GM21786 (cell line): ENCODE measurements around the gene MAP3K19.
"Not testable (repeated sequence)": the region's sequence is repeated elsewhere in the genome, so short reads cannot be mapped to it uniquely, and the experiment has no call there.

ENCODE experiments used
- ATAC-seq: cut with Tn5 transposase; IDR thresholded peaks from one replicate; pipeline ENCODE4 v1.9.1; 2021; ENCODE audit not compliant: unreplicated experiment

The MAP3K19 gene

DNA sequence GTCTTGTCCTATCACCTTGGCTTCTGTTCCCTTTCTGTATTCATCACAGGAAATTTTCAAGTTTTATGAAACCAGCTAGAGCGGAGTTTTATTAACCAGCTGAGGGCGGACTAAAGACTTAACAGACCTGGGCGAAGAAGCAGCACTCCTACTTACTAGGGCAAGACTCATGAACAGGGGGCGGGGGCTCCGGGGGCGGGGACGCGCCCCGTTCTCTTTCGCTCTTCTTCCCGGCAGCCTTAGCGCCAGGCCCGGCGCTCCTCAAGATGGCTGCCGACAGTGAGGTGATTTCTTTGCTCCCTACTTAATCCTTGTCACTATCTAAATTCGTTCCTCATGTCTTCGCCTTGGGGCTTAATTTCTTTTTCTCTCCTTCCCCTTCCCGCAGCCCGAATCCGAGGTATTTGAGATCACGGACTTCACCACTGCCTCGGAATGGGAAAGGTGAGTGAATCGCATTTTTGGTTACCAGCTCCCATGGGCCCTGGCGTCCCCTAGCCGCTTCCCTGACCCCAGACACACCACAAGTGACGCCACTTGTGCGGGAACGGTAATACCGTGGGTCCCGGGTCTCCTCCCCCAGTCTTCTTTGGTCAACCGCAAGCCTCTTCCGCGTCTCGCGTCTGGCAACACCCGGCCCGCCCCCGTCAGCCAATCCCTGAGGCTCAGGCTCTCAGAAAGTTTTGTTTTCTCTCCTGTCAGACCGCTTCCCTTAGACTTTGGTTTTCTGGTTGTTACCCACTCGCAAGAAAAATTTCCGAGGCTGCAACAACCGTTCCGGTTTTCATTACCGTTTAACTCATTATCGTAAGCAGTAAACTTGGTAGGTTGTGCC is 5.0 kb upstream of the MAP3K19 start, which contains the start of gene RAB3GAP1:
RAB3GAP1 (plus strand) TSS at position 251 of the 835 bp plus-strand sequence; CDS start at position 267, 16 bp downstream.
- ATAC-seq, result peak; percentile 74

DNA sequence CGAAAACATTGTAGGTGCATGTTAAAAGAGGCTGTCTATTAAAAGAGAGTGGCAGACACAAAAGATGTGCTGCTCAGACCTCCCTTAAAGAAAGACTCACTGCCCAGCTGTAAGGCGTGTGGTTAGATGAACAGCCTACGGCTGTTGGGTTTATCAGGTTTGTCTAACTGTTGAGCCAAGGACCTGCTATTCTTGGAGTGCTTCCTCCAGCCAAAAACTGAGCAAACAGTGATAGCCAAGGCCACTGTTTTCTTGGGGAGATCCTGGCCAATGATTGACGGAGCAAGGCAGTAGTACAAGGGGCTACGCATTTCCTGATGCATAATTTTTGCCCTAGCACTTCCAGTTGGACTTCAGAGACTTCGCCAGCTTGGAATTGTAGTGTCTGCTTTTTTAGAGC is 3.4 kb upstream of the MAP3K19 start:
- ATAC-seq, result no peak

DNA sequence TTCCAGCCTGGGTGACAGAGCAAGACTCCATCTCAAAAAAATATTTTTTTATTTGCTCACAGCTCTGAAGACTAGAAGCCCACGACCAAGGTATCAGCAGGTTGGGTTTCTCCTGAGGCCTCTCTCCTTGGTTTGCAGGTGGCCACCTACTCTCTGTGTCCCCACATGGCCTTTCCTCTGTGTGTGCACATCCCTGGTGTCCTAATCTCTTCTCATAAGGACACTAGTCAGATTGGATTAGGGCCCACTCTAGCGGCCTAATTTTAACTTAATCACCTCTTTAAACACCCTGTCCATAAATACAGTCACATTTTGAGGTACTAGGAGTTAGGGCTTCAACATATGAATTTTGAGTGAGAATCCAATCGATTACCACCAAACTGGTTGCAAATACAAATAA is 2.9 kb upstream of the MAP3K19 start:
- ATAC-seq, result no peak

DNA sequence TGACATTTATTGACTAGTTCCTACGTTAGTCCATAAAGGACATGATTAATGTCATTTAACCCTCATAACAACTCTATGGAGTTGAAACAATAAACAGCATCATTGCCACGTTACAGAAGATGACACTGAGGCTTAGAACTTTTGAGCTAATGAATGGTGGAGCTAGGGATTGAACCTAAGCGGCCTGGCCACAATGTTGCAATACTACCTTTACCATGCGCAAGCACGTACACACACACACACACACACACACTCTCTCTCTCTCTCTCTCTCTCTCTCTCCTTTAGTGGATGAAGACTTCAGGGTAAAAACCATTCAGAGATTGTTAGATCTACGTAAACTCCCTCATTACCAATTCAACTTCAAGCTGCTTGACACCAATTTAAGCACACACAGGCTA is 875 bp upstream of the MAP3K19 start:
- no peak for ATAC-seq

DNA sequence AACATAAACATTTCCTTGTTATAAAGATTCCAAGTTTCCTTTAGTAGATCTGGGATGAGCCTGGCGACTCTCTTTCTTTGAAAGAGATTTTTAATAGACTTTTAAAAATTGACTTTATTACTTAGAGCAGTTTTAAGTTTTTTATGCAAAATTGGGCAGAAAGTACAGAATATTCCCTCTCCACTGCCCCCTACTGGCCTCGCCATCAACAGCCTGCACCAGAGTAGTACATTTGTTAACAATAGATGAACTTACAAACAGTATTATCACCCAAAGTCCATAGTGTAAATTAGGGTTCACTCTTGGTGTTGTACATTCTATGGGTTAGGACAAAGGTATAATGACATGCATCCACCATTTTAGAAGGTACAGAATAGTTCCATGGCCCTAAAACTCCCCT is 3.9 kb downstream of the MAP3K19 start:
- ATAC-seq, result no peak

DNA sequence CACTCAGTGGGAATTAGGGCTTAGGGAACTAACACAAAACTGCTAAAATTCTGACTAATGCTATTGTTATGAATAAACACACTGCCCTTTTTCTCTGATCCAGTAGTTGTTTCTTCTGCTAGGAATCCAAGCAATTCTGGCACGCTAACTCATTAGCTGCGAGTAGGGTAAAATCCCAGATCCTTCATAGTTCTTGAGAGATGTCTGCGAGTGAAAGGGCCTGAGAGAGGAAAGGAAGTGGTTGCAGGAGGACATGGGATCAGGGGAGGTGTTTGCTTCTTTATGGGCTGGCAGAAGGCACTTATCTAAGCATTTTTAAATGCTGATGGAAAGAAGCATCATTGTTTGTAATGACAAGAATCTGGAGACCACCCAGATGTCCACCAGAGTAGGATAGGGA is 9.4 kb downstream of the MAP3K19 start:
- ATAC-seq, result no peak

DNA sequence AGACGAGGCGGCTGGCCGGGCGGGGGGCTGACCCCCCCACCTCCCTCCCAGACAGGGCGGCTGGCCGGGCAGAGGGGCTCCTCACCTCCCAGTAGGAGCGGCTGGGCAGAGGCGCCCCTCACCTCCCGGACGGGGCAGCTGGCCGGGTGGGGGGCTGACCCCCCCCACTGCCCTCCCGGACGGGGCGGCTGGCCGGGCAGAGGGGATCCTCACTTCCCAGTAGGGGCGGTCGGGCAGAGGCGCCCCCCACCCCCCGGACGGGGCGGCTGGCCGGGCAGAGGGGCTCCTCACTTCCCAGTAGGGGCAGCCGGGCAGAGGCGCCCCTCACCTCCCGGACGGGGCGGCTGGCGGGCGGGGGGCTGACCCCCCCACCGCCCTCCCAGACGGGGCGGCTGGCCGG is 14.0 kb downstream of the MAP3K19 start:
- ATAC-seq, result not testable (repeated sequence)

DNA sequence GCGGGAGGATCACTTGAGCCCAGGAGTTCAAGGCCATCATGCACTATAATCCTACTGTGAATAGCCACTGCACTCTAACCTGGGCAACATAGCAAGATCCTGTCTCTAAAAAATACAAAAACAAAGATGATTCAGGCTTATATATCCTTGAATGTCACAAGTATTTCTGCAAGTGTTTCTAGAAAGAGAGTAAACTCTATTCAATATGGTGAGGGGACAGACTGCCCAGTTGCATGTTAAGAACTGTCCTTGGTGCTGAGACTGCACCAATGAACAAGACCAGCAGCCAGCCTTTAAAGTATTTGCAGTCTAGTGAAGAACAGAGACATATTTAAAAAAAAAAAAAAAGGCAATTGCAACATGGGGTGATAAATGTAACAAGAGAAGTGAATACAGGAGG is 16.4 kb downstream of the MAP3K19 start:
- ATAC-seq, result no peak

DNA sequence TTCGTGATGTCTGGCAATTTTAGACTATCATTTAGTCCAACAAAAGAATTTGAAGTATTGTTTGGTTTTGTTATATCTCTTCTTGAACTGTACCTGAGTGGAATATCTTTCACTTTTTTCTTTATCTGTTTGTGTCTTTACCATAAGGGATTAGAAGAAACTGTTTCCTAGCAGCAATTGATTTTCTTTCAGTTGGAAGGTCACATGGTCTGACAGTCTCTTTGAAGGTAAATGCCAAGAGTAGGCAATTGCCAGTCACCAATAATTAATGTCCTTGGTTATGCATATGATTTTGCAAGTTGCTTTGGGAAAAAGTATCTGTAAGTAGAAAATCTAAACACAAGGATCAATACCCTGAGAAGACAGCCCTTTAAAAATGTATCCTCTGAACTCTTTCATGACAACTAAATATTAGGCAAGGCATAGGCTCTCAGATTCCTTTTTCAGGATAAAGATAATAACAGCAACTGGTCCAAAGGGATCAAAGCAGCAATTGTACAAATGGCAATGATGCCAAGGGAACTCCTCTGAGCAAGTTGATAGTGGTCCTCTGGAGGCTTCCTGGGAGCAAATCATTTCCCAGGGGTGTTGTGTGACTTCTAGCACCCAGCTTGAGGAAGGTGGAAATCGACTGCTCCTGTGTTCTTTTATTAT is 17.6 kb downstream of the MAP3K19 start:
- ATAC-seq, result no peak

DNA sequence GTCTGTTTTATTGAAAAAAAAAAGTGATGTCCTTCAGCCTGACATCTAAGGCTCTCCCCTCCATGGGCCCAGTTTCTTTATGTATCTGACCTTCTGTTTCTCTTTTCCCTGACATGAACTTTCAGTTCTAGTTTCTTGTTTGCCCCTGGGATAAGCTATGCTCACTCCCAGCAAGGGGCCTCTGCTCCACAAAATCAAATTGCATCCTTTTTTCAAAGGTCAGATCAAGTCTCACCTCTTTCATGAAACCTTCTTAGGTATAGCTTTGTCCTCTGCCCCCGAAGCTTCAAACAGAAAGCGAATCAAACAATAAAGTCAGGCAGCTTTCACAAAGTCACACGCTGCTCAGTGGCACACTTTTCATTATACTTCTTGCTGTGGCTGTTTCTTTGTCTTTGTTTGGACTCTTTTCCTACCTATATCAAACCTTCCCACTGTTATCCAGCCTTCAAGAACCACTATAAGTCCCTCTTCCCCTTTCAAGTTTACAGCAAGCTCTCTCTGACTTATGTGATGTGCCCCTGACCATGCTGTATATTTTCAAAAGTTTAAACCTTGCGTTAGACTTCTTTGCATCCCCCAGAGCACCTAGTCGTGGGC is 23.3 kb downstream of the MAP3K19 start:
- ATAC-seq, result no peak

DNA sequence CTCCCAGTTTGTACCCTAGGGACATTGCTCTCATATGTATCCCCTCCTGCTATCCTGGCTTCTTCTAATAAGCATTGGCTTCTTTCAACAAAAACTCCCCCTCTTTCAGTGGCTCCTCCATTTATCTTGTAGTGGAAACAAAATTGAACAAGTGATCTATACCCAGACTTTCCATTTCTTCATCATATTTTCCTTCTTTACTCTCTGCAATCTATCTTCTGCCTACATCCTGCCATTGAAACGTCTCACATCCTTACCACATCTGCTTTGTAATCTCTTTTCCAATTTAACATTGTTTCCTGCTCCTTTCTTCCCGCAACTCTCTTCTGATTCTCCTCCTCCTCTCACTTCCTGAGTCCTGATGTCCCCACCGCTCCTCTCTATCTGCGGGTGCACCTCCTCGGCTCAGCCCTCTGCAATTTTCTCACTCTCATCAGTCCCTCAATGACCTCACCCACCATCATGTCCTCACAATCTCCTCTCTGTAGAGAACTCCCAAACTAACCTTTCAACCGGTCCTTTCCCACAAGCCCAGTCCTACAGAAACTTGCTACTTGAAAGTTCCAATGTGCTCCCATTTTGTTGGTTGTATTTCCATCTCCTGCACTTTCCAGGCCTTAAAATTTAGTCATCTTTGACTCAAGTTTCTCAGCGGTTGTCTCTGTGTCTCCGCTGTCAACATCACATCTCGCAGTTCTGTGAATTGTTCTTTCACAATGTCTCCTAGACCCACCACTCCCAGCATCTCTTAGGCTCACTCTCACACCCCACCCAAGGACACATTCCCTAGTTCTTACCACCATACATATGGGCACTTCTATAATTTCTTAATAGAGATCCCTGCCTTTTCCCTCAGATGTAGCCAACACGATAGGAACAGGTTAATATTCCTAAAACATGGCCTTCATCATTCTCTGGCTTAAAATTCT is 24.0 kb downstream of the MAP3K19 start:
- ATAC-seq, result no peak

DNA sequence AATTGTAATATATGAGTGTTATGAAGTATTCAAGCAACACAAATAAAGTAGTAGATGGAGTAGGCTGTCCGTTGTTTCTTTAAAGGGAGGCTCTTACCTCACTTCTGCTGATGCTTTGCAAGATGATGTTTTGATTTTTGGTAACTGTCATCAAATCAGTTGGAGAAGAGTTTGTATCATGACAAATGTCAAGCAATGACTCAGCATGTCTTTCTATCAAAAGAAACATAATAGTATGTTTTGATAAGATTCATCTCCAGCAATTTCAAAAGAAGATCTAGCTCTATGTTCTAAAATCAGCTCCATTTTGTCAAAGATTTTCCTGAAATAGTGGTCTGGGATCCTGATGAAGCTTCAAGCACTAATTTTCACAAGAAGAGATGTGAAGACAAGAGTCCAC is 25.6 kb downstream of the MAP3K19 start:
- ATAC-seq, result no peak

DNA sequence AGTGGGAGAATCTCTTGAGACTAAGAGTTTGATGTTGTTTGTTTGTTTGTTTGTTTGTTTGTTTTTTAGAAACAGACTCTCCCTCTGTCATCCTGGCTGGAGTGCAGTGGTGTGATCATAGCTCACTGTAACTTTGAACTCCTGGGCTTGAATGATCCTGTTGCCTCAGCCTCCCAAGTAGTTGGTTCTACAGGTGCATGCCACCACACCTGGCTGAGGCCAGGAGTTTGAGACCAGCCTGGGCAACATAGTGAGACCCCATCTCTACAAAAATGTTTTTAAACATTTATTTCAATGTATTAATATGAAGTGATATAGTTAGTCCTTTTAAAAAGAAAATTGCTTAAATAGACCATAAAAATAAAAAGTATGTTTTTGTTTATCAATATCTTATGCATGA is 35.6 kb downstream of the MAP3K19 start:
- ATAC-seq, result no peak

DNA sequence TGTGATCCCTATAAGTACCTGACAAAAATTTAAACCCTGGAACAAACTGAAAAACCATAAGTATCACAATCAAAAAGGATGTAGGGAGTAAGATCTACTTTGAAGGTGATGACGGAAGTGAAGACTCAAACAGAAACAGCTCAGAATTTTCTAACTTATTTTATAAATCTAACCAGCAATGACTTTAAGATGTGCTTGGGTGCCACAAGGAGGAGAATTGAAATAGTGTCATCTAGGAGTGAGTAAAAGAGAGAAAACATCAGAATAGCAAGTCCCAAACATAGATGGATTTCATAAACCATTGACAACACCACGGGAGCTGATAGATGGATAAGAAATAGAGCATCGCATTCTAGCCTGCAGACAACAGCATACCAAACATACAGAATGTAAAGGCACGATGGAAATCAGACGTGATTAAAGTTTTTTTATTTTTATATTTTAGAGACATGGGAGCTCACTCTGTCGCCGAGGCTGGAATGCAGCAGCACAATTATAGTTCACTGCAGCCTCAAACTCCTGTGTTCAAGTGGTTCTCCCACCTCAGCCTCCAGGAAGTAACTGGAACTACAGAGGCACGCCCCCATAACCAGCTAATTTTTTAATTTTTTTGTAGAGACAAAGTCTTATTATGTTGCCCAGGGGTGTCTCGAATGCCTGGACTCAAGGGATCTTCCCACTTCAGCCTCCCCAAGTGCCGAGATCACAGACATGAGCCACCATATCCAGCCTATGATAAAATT is 36.9 kb downstream of the MAP3K19 start:
- no peak for ATAC-seq

DNA sequence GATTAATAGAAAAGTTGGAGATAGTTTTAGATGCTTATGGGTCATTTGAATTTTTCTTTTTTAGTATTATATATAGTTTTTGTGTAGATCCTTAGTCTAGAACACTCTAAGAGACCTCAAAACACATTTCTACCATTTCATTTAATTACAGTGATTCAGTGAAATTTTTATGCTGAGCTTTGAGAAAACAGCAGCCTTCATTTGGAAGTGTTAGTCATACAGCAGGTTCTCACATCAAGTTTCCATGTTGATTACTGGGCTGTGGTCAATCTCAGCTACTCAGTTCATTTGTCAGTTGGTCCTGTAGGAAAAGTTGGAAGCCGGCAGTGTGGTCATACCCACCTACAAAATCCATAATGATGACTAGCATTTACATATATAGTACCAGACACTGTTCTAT is 37.9 kb downstream of the MAP3K19 start:
- ATAC-seq, result no peak

DNA sequence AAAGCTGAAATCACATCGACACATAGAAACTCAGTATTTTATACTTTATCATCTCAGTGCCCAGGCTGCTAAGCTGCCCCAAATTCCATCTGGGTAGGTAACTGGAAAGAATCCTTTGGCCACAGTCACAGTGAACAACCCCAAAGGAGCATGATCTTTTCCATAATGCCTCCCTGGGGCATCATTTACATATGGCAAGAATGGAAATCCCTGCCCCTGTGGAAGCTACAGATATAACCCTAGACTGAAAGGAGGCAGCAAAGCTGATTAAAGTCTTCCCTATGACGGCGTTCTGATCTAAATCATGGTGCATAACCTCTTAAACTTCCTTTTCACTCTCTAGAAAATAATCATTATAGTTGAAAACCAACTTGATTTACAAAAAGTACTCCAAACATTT is 41.5 kb downstream of the MAP3K19 start:
- ATAC-seq, result no peak

DNA sequence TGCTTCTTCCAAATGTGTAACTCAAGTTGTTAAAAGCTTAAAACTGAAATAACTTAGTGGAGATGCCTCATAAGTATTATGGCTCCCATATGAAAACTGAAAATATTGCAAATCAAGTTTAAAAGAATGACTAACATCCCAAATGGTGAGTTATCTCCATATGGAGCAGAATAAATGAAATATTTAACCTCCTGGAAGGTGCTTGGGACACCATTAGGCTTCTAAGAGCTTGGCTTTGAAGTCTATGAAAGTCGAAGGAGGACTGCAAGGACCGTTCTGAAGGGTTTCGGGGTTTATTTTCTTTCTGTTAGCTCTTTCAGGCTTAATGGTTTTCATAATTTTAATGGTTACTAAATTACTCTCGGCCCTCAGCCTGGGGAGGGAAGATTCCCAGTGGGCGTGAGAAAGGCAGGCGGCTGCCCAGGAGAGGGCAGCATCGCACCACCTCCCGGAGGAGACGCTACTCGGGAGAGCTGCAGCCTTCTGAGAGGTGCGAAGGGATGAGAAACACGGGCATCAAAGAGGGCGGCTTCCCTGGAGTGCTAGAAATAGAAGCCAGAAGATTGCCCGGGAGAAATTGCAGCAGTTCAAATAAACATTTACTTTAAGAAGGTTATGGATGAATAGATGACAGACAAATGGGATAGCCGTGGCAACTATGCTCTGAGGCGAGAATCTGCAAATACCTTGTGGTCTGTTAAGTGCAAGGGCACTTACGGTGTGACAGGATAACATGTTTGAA is 43.1 kb downstream of the MAP3K19 start:
- peak; percentile 91 for ATAC-seq

DNA sequence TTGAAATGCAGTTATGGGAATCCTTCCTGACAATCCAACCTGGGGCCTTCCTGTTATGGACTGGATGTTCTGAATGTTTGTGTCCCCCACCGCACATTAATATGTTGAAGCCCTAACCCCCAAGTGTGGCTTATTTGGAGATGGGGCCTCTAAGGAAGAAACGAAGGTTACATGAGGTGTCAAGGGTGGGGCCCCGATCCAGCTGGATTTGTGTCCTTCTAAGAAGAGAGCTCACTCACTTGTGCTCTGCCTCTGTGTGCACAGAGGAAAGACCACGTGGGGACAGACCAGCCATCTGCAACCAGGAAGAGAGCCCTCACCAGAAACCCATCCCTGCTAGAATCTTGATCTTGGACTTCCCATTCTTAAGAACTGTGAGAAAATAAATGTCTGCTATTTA is 44.4 kb downstream of the MAP3K19 start:
- no peak for ATAC-seq

DNA sequence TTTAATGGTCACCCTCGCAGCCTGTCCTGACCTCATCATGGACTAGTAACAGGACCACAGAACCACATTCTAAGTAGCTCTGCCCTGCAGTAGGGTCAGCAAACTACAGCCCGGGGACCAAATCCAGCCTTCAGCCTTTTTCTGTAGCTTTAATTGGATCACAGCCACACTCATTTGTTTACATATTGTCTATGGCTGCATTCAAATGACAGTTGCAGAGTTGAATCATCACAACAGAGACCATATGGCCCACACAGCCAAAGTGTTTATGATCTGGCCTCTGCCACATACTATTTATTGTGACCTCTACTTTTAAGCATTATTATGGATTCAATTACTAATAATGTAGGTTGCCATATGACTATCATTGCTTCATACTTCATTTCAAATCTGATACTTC is 47.7 kb downstream of the MAP3K19 start:
- ATAC-seq, result no peak
